Brain microvascular endothelial cell (primary cell): ENCODE results near the gene IL2RA.
"Not testable (repeated sequence)": the region's sequence is repeated elsewhere in the genome, so short reads cannot be mapped to it uniquely, and the experiment has no call there.

Experiments
- DNase-seq: peaks from one replicate; pipeline ENCODE4 v3.0.0-alpha.2; 2020
- H3K27ac ChIP-seq: fragments of 250-450 bp; sonication (Bioruptor Pico); 2 replicates; pipeline ENCODE4 v1.5.1; 2020; ENCODE audit warnings: mild to moderate bottlenecking, moderate library complexity
- H3K27me3 ChIP-seq: fragments of 250-450 bp; sonication (Bioruptor Pico); replicated peaks from 2 replicates; pipeline ENCODE4 v1.5.1; 2020; ENCODE audit warnings: mild to moderate bottlenecking
- H3K36me3 ChIP-seq: fragments of 250-450 bp; sonication (Bioruptor Pico); replicated peaks from 2 replicates; pipeline ENCODE4 v1.5.1; 2020; ENCODE audit warnings: mild to moderate bottlenecking
- H3K4me3 ChIP-seq: 2 replicates; pipeline ENCODE4 v1.5.1; 2011; ENCODE audit warnings: low read depth, mild to moderate bottlenecking, control low read depth, low read length, moderate library complexity
- CTCF ChIP-seq: IDR thresholded peaks from 2 replicates; pipeline ENCODE4 v1.5.1; 2011; ENCODE audit warnings: low read depth, mild to moderate bottlenecking, moderate library complexity, low read length, control low read depth, inconsistent platforms; ENCODE audit errors: missing control alignments
- in situ Hi-C: cut with HindIII; loops from 2 replicates; pipeline ENCODE4 v1.10.0; 2017; ENCODE audit warnings: low sequenced_read_pairs, low pct_ligation_motif_present

IL2RA gene

GRCh38 chr10:6069081-6069931 lies 7.1 kb upstream of the IL2RA start:
- no peak for TF ChIP-seq CTCF
- Histone ChIP-seq H3K4me3 (no peak overlapping the region), H3K27me3 (no peaks in the 10 kb centered on the region), H3K27ac (no peak overlapping the region), H3K36me3 (no peaks in the 10 kb centered on the region)
- DNase-seq: no peak
- in situ Hi-C loops: no loop called here

GRCh38 chr10:6068422-6068821 lies 6.3 kb upstream of the IL2RA start:
- Histone ChIP-seq H3K27ac (no peak overlapping the region), H3K4me3 (no peak overlapping the region), H3K36me3 (no peaks in the 10 kb centered on the region), H3K27me3 (no peaks in the 10 kb centered on the region)
- DNase-seq: no peak
- TF ChIP-seq CTCF: no peak
- in situ Hi-C loops: no loop called here

GRCh38 chr10:6068006-6068405 lies 5.8 kb upstream of the IL2RA start:
- Histone ChIP-seq H3K27me3 (no peaks in the 10 kb centered on the region), H3K36me3 (no peaks in the 10 kb centered on the region), H3K4me3 (no peak overlapping the region), H3K27ac (no peak overlapping the region)
- in situ Hi-C loops: no loop called here
- TF ChIP-seq CTCF: no peak
- DNase-seq: no peak

- TF ChIP-seq CTCF: no peak
- no peak for DNase-seq
- Histone ChIP-seq H3K36me3 (no peaks in the 10 kb centered on the region), H3K4me3 (no peak overlapping the region), H3K27ac (no peak overlapping the region), H3K27me3 (no peaks in the 10 kb centered on the region)
- in situ Hi-C loops: no loop called here
Measured at GRCh38 chr10:6067457-6067856, 5.3 kb upstream of the IL2RA start.

- H3K36me3 ChIP-seq: no peaks in the 10 kb centered on the region
- H3K27ac ChIP-seq: no peak overlapping the region
- no peak for DNase-seq
- no peak overlapping the region for H3K4me3 ChIP-seq
- TF ChIP-seq CTCF: no peak
- no peaks in the 10 kb centered on the region for H3K27me3 ChIP-seq
- in situ Hi-C loops: no loop called here
Measured at GRCh38 chr10:6065835-6066234, 3.7 kb upstream of the IL2RA start.

GRCh38 chr10:6065406-6065805 lies 3.2 kb upstream of the IL2RA start:
- no peaks in the 10 kb centered on the region for H3K36me3 ChIP-seq
- no peaks in the 10 kb centered on the region for H3K27me3 ChIP-seq
- no peak for TF ChIP-seq CTCF
- H3K27ac ChIP-seq: no peak overlapping the region
- no peak for DNase-seq
- H3K4me3 ChIP-seq: no peak overlapping the region
- in situ Hi-C loops: no loop called here

- H3K27ac ChIP-seq, DNase-seq, in situ Hi-C loops, H3K36me3 ChIP-seq, H3K27me3 ChIP-seq, H3K4me3 ChIP-seq: not testable (repeated sequence)
Measured at GRCh38 chr10:6064726-6065125, 2.6 kb upstream of the IL2RA start.
